DLD1 (cell line): ENCODE results near the gene MRC2.

Source experiments
- in situ Hi-C: cut with HindIII; loops from 2 replicates; pipeline ENCODE4 v1.10.0; 2017; ENCODE audit warnings: low sequenced_read_pairs

MRC2 gene

GRCh38 chr17:62714016-62714777 lies 86.7 kb downstream of the MRC2 start:
- in situ Hi-C loops, result no loop called here

- in situ Hi-C loops, result no loop called here
Observed at GRCh38 chr17:62715882-62716390, 88.5 kb downstream of the MRC2 start.

GRCh38 chr17:62716834-62717588 lies 89.5 kb downstream of the MRC2 start:
- in situ Hi-C loops, result no loop called here

- in situ Hi-C loops, result no loop called here
Observed at GRCh38 chr17:62717589-62717855, 90.1 kb downstream of the MRC2 start.

- in situ Hi-C loops, result no loop called here
Observed at GRCh38 chr17:62717889-62718288, 90.4 kb downstream of the MRC2 start.

GRCh38 chr17:62718429-62718828 lies 91.0 kb downstream of the MRC2 start:
- in situ Hi-C loops, result no loop called here

- in situ Hi-C loops, result no loop called here
Observed at GRCh38 chr17:62719586-62719985, 92.1 kb downstream of the MRC2 start.

GRCh38 chr17:62720126-62720850 lies 92.8 kb downstream of the MRC2 start:
- in situ Hi-C loops, result no loop called here

GRCh38 chr17:62722625-62723024 lies 95.2 kb downstream of the MRC2 start:
- in situ Hi-C loops, result no loop called here

- in situ Hi-C loops, result no loop called here
Observed at GRCh38 chr17:62723842-62724241, 96.4 kb downstream of the MRC2 start.

- in situ Hi-C loops, result no loop called here
Observed at GRCh38 chr17:62724398-62725146, 97.1 kb downstream of the MRC2 start.

- in situ Hi-C loops, result no loop called here
Observed at GRCh38 chr17:62725791-62726249, 98.3 kb downstream of the MRC2 start.

- in situ Hi-C loops, result no loop called here
Observed at GRCh38 chr17:62727916-62728672, 100.6 kb downstream of the MRC2 start.

- in situ Hi-C loops, result no loop called here
Observed at GRCh38 chr17:62732125-62732524, 104.7 kb downstream of the MRC2 start.

GRCh38 chr17:62735044-62735651 lies 107.7 kb downstream of the MRC2 start:
- in situ Hi-C loops, result no loop called here

GRCh38 chr17:62737513-62737912 lies 110.0 kb downstream of the MRC2 start:
- in situ Hi-C loops, result no loop called here

- in situ Hi-C loops, result no loop called here
Observed at GRCh38 chr17:62738281-62738680, 110.8 kb downstream of the MRC2 start.

GRCh38 chr17:62739645-62740388 lies 112.3 kb downstream of the MRC2 start:
- in situ Hi-C loops, result no loop called here

- in situ Hi-C loops, result no loop called here
Observed at GRCh38 chr17:62741290-62741689, 113.8 kb downstream of the MRC2 start.
